Fibroblast of villous mesenchyme (primary cell): ENCODE measurements around the gene ZNF326. TPM values are rescaled to one million over a fixed set of nuclear protein-coding genes. Genes with fewer than 3 reads are reported as not detected.
A peak's percentile ranks its signal among the peaks of the same experiment; 100 is the strongest.
"Not testable (repeated sequence)": the region's sequence is repeated elsewhere in the genome, so short reads cannot be mapped to it uniquely, and the experiment has no call there.

Source experiments
- DNase-seq: peaks from one replicate; pipeline ENCODE4 v3.0.0-alpha.2; 2010; ENCODE audit warnings: low read depth
- H3K4me3 ChIP-seq: 2 replicates; pipeline ENCODE4 v1.5.1; 2011; ENCODE audit warnings: low read depth, mild to moderate bottlenecking, low read length
- CTCF ChIP-seq: IDR thresholded peaks from 2 replicates; pipeline ENCODE4 v1.5.1; 2012; ENCODE audit warnings: low read depth, mild to moderate bottlenecking, low read length; ENCODE audit not compliant: insufficient read depth
- total RNA-seq: library from RNA; depleted of rRNA; stranded (reverse); fragments of >200 nt; gene quantifications from 2 replicates; pipeline ENCODE4 v1.2.3, GENCODE V29; 2012

Gene ZNF326
- total RNA-seq, 1 donor: 12.1 TPM

GRCh38 chr1:89975540-89976125, 19.3 kb upstream of the ZNF326 start:
- no peak for TF ChIP-seq CTCF

GRCh38 chr1:89978755-89979154, 16.2 kb upstream of the ZNF326 start:
- peak; percentile 20 for DNase-seq
- no peak overlapping the region for H3K4me3 ChIP-seq
- no peak for TF ChIP-seq CTCF

More at GRCh38 chr1:89975540-89976125, 19.3 kb upstream of the ZNF326 start:
- H3K4me3 ChIP-seq: no peak overlapping the region
- DNase-seq: no peak

GRCh38 chr1:89980605-89981004, 14.3 kb upstream of the ZNF326 start:
- no peak for TF ChIP-seq CTCF
- peak; percentile 18 for DNase-seq
- H3K4me3 ChIP-seq: no peak overlapping the region

GRCh38 chr1:89982846-89983245, 12.1 kb upstream of the ZNF326 start:
- not testable (repeated sequence) for DNase-seq

GRCh38 chr1:89984564-89985116, 10.3 kb upstream of the ZNF326 start:
- H3K4me3 ChIP-seq, DNase-seq: not testable (repeated sequence)

More at GRCh38 chr1:89982846-89983245, 12.1 kb upstream of the ZNF326 start:
- H3K4me3 ChIP-seq: not testable (repeated sequence)

- no peak for TF ChIP-seq CTCF
These were observed 8.9 kb upstream of the ZNF326 start for GRCh38 chr1:89986020-89986419.

GRCh38 chr1:89987159-89987819, 7.6 kb upstream of the ZNF326 start:
- peak; percentile 82 for DNase-seq
- no peak overlapping the region for H3K4me3 ChIP-seq
- TF ChIP-seq CTCF: peak; percentile 90

More at GRCh38 chr1:89986020-89986419, 8.9 kb upstream of the ZNF326 start:
- no peak overlapping the region for H3K4me3 ChIP-seq
- DNase-seq: no peak
